Measurements from ENCODE around the gene ZP1. TPM values are rescaled to one million over a fixed set of nuclear protein-coding genes. Genes with fewer than 3 reads are reported as not detected.

The ZP1 gene
- total RNA-seq, 1 donor from 2014 or later: not detected

- Mint-ChIP-seq H3K4me1 (ENCODE audit: unreplicated experiment) (peaks cover 19% of the 10 kb centered on the region), H3K27me3 (ENCODE audit: unreplicated experiment) (no peaks in the 10 kb centered on the region), H3K4me3 (ENCODE audit: unreplicated experiment) (no peak overlapping the region), H3K36me3 (ENCODE audit: unreplicated experiment) (peaks cover 34% of the 10 kb centered on the region), H3K9me3 (ENCODE audit: unreplicated experiment) (no peaks in the 10 kb centered on the region), H3K27ac (ENCODE audit: unreplicated experiment) (no peak overlapping the region)
- no peak for DNase-seq (ENCODE audit: extremely low spot score, unreplicated experiment)
- TF ChIP-seq, protein P1, sequence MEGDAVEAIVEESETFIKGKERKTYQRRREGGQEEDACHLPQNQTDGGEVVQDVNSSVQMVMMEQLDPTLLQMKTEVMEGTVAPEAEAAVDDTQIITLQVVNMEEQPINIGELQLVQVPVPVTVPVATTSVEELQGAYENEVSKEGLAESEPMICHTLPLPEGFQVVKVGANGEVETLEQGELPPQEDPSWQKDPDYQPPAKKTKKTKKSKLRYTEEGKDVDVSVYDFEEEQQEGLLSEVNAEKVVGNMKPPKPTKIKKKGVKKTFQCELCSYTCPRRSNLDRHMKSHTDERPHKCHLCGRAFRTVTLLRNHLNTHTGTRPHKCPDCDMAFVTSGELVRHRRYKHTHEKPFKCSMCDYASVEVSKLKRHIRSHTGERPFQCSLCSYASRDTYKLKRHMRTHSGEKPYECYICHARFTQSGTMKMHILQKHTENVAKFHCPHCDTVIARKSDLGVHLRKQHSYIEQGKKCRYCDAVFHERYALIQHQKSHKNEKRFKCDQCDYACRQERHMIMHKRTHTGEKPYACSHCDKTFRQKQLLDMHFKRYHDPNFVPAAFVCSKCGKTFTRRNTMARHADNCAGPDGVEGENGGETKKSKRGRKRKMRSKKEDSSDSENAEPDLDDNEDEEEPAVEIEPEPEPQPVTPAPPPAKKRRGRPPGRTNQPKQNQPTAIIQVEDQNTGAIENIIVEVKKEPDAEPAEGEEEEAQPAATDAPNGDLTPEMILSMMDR (IDR thresholded peaks at IDR 0.05): no peak
Measured at GRCh38 chr11:60900673-60901404, 33.5 kb downstream of the ZP1 start.

- Mint-ChIP-seq H3K4me3 (ENCODE audit: unreplicated experiment) (no peak overlapping the region), H3K4me1 (ENCODE audit: unreplicated experiment) (peaks cover 26% of the 10 kb centered on the region), H3K9me3 (ENCODE audit: unreplicated experiment) (no peaks in the 10 kb centered on the region), H3K27me3 (ENCODE audit: unreplicated experiment) (no peaks in the 10 kb centered on the region), H3K36me3 (ENCODE audit: unreplicated experiment) (peaks cover 24% of the 10 kb centered on the region), H3K27ac (ENCODE audit: unreplicated experiment) (no peak overlapping the region)
- DNase-seq (ENCODE audit: extremely low spot score, unreplicated experiment): no peak
- TF ChIP-seq, protein P1 (IDR thresholded peaks at IDR 0.05): no peak
Measured at GRCh38 chr11:60902625-60903024, 35.3 kb downstream of the ZP1 start.

DNA sequence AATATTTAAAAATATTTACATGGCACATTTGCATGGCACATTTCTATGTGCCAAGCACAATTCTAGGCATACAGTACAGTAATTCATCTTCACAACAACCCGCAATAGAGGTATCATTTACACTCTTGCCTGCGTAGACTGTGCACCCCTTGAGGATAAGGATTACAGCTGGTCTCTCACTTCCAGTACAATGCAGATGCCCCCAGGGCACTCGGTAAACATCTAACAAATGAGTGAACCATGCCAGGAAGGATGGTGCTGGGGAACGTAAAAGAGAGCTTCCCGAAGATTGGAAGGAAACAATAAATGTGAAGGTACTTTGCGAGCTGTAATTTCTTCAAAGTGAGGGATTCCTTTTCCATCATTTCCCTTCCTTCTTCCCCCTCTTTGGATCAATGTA lies 37.7 kb downstream of the ZP1 start:
- TF ChIP-seq, protein P1 (IDR thresholded peaks at IDR 0.05): no peak
- peak overlapping the region; percentile 77 for H3K27ac Mint-ChIP-seq (ENCODE audit: unreplicated experiment)
- peaks cover 26% of the 10 kb centered on the region for H3K4me1 Mint-ChIP-seq (ENCODE audit: unreplicated experiment)
- no peak for DNase-seq (ENCODE audit: extremely low spot score, unreplicated experiment)
- peak overlapping the region; percentile 89 for H3K4me3 Mint-ChIP-seq (ENCODE audit: unreplicated experiment)
- peaks cover 18% of the 10 kb centered on the region for H3K27me3 Mint-ChIP-seq (ENCODE audit: unreplicated experiment)
- no peaks in the 10 kb centered on the region for H3K9me3 Mint-ChIP-seq (ENCODE audit: unreplicated experiment)
- H3K36me3 Mint-ChIP-seq (ENCODE audit: unreplicated experiment): peaks cover 8% of the 10 kb centered on the region

- H3K27me3 Mint-ChIP-seq (ENCODE audit: unreplicated experiment): peaks cover 18% of the 10 kb centered on the region
- no peaks in the 10 kb centered on the region for H3K9me3 Mint-ChIP-seq (ENCODE audit: unreplicated experiment)
- peaks cover 26% of the 10 kb centered on the region for H3K4me1 Mint-ChIP-seq (ENCODE audit: unreplicated experiment)
- peak overlapping the region; percentile 77 for H3K27ac Mint-ChIP-seq (ENCODE audit: unreplicated experiment)
- TF ChIP-seq, protein P1 (IDR thresholded peaks at IDR 0.05): no peak
- H3K4me3 Mint-ChIP-seq (ENCODE audit: unreplicated experiment): peak overlapping the region; percentile 89
- peaks cover 8% of the 10 kb centered on the region for H3K36me3 Mint-ChIP-seq (ENCODE audit: unreplicated experiment)
- DNase-seq (ENCODE audit: extremely low spot score, unreplicated experiment): no peak
Measured at GRCh38 chr11:60905551-60906113, 38.3 kb downstream of the ZP1 start.

- Mint-ChIP-seq H3K4me1 (ENCODE audit: unreplicated experiment) (peaks cover 26% of the 10 kb centered on the region), H3K4me3 (ENCODE audit: unreplicated experiment) (peak within 1 kb of the TSS; percentile 89), H3K27me3 (ENCODE audit: unreplicated experiment) (peaks cover 18% of the 10 kb centered on the region), H3K36me3 (ENCODE audit: unreplicated experiment) (peaks cover 4% of the 10 kb centered on the region), H3K27ac (ENCODE audit: unreplicated experiment) (peak within 1 kb of the TSS; percentile 93), H3K9me3 (ENCODE audit: unreplicated experiment) (no peaks in the 10 kb centered on the region)
- DNase-seq (ENCODE audit: extremely low spot score, unreplicated experiment): peak; percentile 99
- TF ChIP-seq, protein P1 (IDR thresholded peaks at IDR 0.05): no peak
Measured at GRCh38 chr11:60906132-60906972, 39.0 kb downstream of the ZP1 start, which contains the start of gene PRPF19. TSS of gene PRPF19 (minus strand) at chr11:60906585. CDS start at chr11:60906382, 203 bp downstream.

Data from osteocyte (in vitro differentiated cells).